ENCODE results near the gene CDYL2. TPM values are rescaled to one million over a fixed set of nuclear protein-coding genes. Genes with fewer than 3 reads are reported as not detected.

The CDYL2 gene
- total RNA-seq, 2 experiments from 2014 or later: 10.4 to 11.4 TPM

- no peak overlapping the region for H3K27ac Mint-ChIP-seq
- H3K36me3 Mint-ChIP-seq (ENCODE audit: low read depth): peaks cover 5% of the 10 kb centered on the region
- ChIA-PET POLR2A (no interaction called here), CTCF (no interaction called here)
- H3K4me1 Mint-ChIP-seq (ENCODE audit: low read depth): peaks cover 10% of the 10 kb centered on the region
- no peaks in the 10 kb centered on the region for H3K27me3 Mint-ChIP-seq
- no peak overlapping the region for H3K4me3 Mint-ChIP-seq
- DNase-seq: no peak
- ATAC-seq: no peak
- peaks cover 6% of the 10 kb centered on the region for H3K9me3 Mint-ChIP-seq
- no peak for TF ChIP-seq CTCF (IDR thresholded peaks at IDR 0.05)
- intact Hi-C loops (cut with micrococcal nuclease): no loop called here
Observed at GRCh38 chr16:80665356-80665755, 139.0 kb downstream of the CDYL2 start.

- CTCF ChIA-PET: interaction anchor here (2.2 kb wide), 1 partner anchor 138 kb away, joined by 8 read pairs; no protein-coding TSS in a partner anchor
- H3K27me3 Mint-ChIP-seq: no peaks in the 10 kb centered on the region
- no peak for DNase-seq
- H3K9me3 Mint-ChIP-seq: peaks cover 7% of the 10 kb centered on the region
- ATAC-seq: no peak
- intact Hi-C loops (cut with micrococcal nuclease): no loop called here
- peaks cover 2% of the 10 kb centered on the region for H3K36me3 Mint-ChIP-seq (ENCODE audit: low read depth)
- no peak overlapping the region for H3K4me3 Mint-ChIP-seq
- H3K27ac Mint-ChIP-seq: no peak overlapping the region
- peaks cover 4% of the 10 kb centered on the region for H3K4me1 Mint-ChIP-seq (ENCODE audit: low read depth)
- POLR2A ChIA-PET: no interaction called here
- TF ChIP-seq CTCF (IDR thresholded peaks at IDR 0.05): no peak
Observed at GRCh38 chr16:80664786-80665185, 139.6 kb downstream of the CDYL2 start.

- intact Hi-C loops (cut with micrococcal nuclease): no loop called here
- Mint-ChIP-seq H3K4me1 (ENCODE audit: low read depth) (peaks cover under 1% of the 10 kb centered on the region), H3K9me3 (peaks cover 7% of the 10 kb centered on the region), H3K27ac (no peak overlapping the region), H3K27me3 (no peaks in the 10 kb centered on the region), H3K36me3 (ENCODE audit: low read depth) (peaks cover 1% of the 10 kb centered on the region), H3K4me3 (no peak overlapping the region)
- CTCF ChIA-PET: interaction anchor here (1.1 to 2.2 kb wide), 2 partner anchors 137 to 372 kb away, joined by 3 to 8 read pairs; partner anchors contain the start of gene ATMIN
- ATAC-seq (no peak), DNase-seq (no peak)
- POLR2A ChIA-PET: no interaction called here
- TF ChIP-seq CTCF (IDR thresholded peaks at IDR 0.05): no peak
Observed at GRCh38 chr16:80664226-80664625, 140.2 kb downstream of the CDYL2 start.

GRCh38 chr16:80663078-80663477 lies 141.3 kb downstream of the CDYL2 start:
- POLR2A ChIA-PET: no interaction called here
- peaks cover 5% of the 10 kb centered on the region for H3K36me3 Mint-ChIP-seq (ENCODE audit: low read depth)
- ATAC-seq (no peak), DNase-seq (no peak)
- CTCF ChIA-PET: interaction anchor here (1.1 to 2.2 kb wide), 2 partner anchors 136 to 373 kb away, joined by 3 to 8 read pairs; partner anchors contain the start of gene ATMIN
- no peaks in the 10 kb centered on the region for H3K27me3 Mint-ChIP-seq
- H3K9me3 Mint-ChIP-seq: peaks cover 9% of the 10 kb centered on the region
- no peak for TF ChIP-seq CTCF (IDR thresholded peaks at IDR 0.05)
- intact Hi-C loops (cut with micrococcal nuclease): no loop called here
- no peak overlapping the region for H3K4me3 Mint-ChIP-seq
- H3K27ac Mint-ChIP-seq: no peak overlapping the region
- no peaks in the 10 kb centered on the region for H3K4me1 Mint-ChIP-seq (ENCODE audit: low read depth)

GRCh38 chr16:80659865-80660264 lies 144.5 kb downstream of the CDYL2 start:
- no peaks in the 10 kb centered on the region for H3K27me3 Mint-ChIP-seq
- no peak overlapping the region for H3K27ac Mint-ChIP-seq
- H3K4me1 Mint-ChIP-seq (ENCODE audit: low read depth): peaks cover 15% of the 10 kb centered on the region
- ChIA-PET CTCF (no interaction called here), POLR2A (no interaction called here)
- no peak for ATAC-seq
- no peak overlapping the region for H3K4me3 Mint-ChIP-seq
- DNase-seq: no peak
- intact Hi-C loops (cut with micrococcal nuclease): no loop called here
- H3K9me3 Mint-ChIP-seq: peaks cover 9% of the 10 kb centered on the region
- H3K36me3 Mint-ChIP-seq (ENCODE audit: low read depth): peaks cover 5% of the 10 kb centered on the region
- no peak for TF ChIP-seq CTCF (IDR thresholded peaks at IDR 0.05)
